GM19324 (cell line): ENCODE results near the gene EEF1AKMT4.
"Not testable (repeated sequence)": the region's sequence is repeated elsewhere in the genome, so short reads cannot be mapped to it uniquely, and the experiment has no call there.

ENCODE experiments used
- ATAC-seq: cut with Tn5 transposase; IDR thresholded peaks from one replicate; pipeline ENCODE4 v1.9.1; 2021; ENCODE audit warnings: mild to moderate bottlenecking, moderate library complexity; ENCODE audit not compliant: unreplicated experiment, low FRiP score

Gene EEF1AKMT4

GRCh38 chr3:184259878-184260723, 10.6 kb downstream of the EEF1AKMT4 start:
- ATAC-seq, result no peak

GRCh38 chr3:184260724-184261269, 11.3 kb downstream of the EEF1AKMT4 start:
- ATAC-seq, result no peak

GRCh38 chr3:184261270-184261853, 11.9 kb downstream of the EEF1AKMT4 start, which contains the start of gene CAMK2N2:
CAMK2N2 (minus strand) TSS chr3:184261553; CDS start chr3:184261285, 268 bp downstream.
- ATAC-seq, result no peak

GRCh38 chr3:184261854-184262763, 12.6 kb downstream of the EEF1AKMT4 start:
- no peak for ATAC-seq

DNA sequence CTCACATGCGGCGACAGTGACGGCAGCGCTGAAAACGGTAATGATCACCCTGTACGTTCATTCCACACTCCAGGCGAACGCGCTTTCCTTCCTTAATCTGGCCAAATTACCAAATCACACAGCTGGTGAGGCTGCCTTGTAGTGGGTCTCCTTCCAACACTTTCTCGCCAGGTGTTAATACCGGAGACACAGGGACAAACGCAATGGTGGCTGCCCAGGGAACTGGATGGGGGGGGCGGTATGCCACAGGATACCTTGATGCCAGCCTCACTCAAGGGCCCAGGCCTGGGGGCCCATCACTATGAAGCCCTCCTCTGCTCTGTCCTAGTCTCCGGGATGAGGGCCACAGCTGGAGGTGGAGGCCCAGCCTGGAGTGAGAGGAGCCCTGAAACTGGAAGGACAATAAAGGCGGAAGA, 13.3 kb downstream of the EEF1AKMT4 start:
- no peak for ATAC-seq

GRCh38 chr3:184267249-184267648, 17.8 kb downstream of the EEF1AKMT4 start:
- ATAC-seq, result not testable (repeated sequence)

DNA sequence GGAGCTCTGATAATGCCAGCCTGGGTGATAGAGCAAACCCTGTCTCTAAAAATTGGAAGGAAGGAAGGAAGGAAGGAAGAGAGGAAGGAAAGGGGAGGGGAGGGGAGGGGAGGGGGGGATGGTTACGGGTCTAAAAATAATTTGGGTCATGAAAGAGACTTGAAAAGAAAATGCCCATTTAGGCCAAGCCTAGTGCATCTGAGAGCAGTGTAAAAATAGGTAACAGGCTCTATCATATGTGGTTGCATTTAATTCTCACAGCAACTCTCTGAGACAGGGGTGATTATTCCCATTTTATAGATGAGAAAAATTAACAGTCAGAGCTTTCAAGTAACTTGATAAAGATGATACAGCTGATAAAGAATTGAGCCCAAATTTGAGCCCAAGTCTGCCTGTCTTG, 22.8 kb downstream of the EEF1AKMT4 start:
- no peak for ATAC-seq

GRCh38 chr3:184275381-184275701, 25.9 kb downstream of the EEF1AKMT4 start:
- no peak for ATAC-seq

- no peak for ATAC-seq
These were observed 26.8 kb downstream of the EEF1AKMT4 start, which contains the start of gene ECE2 for GRCh38 chr3:184275961-184276910. ECE2 (plus strand) TSS chr3:184276022; CDS start chr3:184276154, 132 bp downstream.

- no peak for ATAC-seq
These were observed 27.9 kb downstream of the EEF1AKMT4 start for GRCh38 chr3:184277366-184277765.

- no peak for ATAC-seq
These were observed 33.5 kb downstream of the EEF1AKMT4 start for GRCh38 chr3:184282941-184283340.

- ATAC-seq, result no peak
These were observed 34.2 kb downstream of the EEF1AKMT4 start for GRCh38 chr3:184283681-184284080.

DNA sequence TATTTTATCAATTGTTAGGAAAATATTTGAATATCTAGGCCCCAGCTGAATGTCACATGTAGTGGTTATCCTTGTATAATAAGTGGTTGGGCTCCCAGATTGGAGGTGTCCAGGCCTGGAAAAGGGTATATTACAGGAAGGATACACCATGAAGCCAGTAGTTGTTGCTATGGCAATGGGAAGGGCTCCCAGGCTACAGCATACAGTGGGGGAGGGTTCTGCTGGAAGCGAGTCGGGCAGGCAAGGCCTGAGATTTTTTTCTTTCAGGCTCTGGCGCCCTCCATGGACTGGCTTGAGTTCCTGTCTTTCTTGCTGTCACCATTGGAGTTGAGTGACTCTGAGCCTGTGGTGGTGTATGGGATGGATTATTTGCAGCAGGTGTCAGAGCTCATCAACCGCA, 35.2 kb downstream of the EEF1AKMT4 start:
- no peak for ATAC-seq

- no peak for ATAC-seq
These were observed 40.0 kb downstream of the EEF1AKMT4 start for GRCh38 chr3:184289426-184289938.

DNA sequence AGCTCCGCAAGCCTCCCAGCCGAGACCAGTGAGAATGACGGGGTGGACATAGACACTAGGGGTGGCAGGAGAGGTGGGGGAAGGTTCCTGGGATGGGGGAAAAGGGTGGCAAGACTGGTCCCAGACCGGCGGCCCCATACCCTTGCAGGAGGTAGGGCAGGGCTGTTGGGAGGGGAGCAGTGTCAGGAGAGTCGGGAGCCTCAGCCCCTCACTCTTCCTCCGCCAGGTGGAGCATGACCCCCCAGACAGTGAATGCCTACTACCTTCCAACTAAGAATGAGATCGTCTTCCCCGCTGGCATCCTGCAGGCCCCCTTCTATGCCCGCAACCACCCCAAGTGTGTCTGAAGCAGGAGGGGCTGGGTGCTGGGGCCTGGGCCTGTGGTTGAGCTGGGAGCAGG, 40.9 kb downstream of the EEF1AKMT4 start:
- no peak for ATAC-seq

DNA sequence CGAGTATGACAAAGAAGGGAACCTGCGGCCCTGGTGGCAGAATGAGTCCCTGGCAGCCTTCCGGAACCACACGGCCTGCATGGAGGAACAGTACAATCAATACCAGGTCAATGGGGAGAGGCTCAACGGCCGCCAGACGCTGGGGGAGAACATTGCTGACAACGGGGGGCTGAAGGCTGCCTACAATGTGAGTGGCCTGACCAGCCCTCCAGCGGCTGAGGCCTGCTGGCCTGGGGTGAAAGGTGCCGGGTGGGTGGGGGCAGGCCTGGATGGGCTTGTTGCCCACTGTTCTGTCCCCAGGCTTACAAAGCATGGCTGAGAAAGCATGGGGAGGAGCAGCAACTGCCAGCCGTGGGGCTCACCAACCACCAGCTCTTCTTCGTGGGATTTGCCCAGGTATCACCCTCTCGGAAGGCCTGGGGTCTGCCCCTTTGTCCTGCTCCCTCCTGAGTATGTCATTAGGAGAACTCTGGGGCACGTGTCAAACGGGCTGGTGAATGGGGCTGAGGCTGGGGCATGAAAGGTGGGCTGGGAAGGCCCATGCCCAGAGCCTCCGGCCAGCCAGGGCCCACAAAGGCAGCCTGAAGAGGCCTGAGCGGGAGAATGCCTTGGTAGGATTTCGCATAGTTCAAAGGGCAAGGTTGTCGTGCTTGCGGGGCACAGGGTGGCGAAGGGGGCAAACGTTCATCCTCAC, 41.7 kb downstream of the EEF1AKMT4 start:
- ATAC-seq, result no peak

GRCh38 chr3:184291738-184292445, 42.4 kb downstream of the EEF1AKMT4 start:
- no peak for ATAC-seq

DNA sequence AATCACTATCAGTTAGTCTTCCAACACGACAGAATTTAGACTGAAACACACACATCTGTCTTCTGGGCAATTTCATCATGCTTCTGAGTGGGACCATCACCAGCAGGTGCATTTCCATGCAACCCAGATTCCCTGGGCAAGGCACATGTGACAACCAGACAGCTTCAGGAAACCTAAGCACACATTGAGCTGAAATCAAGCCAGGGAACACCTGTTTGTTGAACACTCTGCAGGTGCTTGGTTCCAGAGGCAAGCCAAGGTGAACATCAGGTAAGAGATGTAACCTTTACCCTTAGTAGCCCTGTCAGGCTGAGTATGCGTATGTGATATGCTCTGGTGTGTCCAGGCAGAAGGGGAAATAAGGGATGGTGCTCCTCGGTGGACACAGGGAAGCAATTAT, 46.3 kb downstream of the EEF1AKMT4 start:
- ATAC-seq, result no peak
